ENCODE data around the gene NXPH1.
A peak's percentile ranks its signal among the peaks of the same experiment; 100 is the strongest.

Gene NXPH1

DNA sequence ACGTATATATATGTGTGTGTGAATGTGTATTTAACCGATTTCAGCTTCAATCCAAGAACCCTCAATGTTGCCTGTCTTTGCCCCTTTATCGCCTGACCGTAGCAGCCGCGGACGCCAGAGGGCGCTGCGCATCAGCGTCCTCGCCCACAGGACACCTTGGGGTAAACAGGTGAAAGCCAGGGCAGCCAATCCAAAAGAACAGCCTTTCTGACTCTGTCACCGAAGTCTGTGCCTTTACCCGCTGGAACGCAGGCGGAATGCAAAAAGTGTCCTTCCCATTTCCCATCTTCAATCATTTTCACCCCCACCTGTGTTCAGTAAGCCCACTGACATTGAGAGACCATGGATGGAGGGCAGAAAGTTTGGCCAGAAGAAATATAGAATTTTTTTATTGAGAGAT, 3.6 kb downstream of the NXPH1 start:
- DNase-seq (ENCODE audit: low spot score): peak; percentile 18

DNA sequence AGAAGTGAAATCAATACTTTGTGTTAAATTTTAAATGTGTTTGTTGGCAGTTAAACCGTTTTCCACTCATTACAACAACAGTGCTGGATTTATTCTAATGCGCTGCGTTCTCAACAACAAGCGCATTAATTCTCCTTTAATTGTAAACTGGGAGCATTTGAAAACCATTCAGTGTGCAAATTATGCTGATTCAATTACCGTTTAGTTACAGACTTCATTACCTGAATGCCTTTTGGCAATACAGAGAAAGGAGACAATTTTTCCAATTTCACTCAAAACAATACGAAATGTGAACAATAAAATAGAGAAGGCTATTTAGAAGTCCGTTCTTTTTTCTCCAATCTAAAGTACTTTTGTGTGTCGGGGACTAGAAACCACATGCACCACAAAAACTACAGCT, 4.2 kb downstream of the NXPH1 start:
- DNase-seq (ENCODE audit: low spot score): no peak

GRCh38 chr7:8440670-8441069, 7.3 kb downstream of the NXPH1 start:
- no peak for DNase-seq (ENCODE audit: low spot score)

- DNase-seq (ENCODE audit: low spot score): no peak
These were observed 7.9 kb downstream of the NXPH1 start for GRCh38 chr7:8441106-8441965.

DNA sequence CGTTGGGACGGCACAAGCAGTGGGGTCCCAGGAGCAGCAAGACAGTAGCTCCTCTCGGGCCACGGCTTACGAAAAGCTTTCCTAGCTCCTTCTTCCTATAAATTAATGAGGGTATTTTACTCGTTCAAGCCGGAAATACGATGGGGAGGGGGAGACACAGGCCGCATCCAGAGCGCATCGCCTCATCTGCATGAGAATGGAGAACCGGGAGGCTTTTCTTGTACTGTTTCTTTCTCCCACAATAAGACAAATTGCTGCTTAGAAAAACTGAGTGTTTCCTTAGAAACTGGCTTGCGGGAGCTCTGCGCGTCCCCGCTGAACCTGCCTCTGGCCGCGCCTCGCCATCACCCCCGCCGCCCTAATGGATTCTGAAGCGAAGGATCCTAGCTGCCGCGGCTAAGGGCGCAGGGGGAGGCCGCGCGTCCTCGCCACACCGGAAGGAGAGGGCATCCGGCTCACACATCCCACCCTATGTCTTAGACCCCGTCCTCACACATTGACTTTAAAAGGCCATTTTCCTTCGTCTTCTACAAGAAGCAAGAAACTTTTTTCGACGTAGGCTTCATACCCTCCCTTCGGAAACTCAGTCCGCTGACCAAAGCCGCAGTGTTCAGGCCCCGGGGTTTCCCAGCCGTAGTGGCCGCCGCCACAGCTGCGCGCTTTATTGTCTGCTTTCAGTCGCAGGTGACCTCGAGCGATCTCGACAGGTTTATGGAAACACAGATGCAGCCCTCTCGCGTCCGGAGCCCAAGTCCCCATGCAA, 8.8 kb downstream of the NXPH1 start:
- no peak for DNase-seq (ENCODE audit: low spot score)

- DNase-seq (ENCODE audit: low spot score): peak; percentile 8
These were observed 9.4 kb downstream of the NXPH1 start for GRCh38 chr7:8442814-8443304.

- DNase-seq (ENCODE audit: low spot score): no peak
These were observed 10.4 kb downstream of the NXPH1 start for GRCh38 chr7:8443576-8444467.

GRCh38 chr7:8444468-8444769, 11.0 kb downstream of the NXPH1 start:
- DNase-seq (ENCODE audit: low spot score): no peak

- DNase-seq (ENCODE audit: low spot score): no peak
These were observed 20.1 kb downstream of the NXPH1 start for GRCh38 chr7:8453535-8453934.

DNA sequence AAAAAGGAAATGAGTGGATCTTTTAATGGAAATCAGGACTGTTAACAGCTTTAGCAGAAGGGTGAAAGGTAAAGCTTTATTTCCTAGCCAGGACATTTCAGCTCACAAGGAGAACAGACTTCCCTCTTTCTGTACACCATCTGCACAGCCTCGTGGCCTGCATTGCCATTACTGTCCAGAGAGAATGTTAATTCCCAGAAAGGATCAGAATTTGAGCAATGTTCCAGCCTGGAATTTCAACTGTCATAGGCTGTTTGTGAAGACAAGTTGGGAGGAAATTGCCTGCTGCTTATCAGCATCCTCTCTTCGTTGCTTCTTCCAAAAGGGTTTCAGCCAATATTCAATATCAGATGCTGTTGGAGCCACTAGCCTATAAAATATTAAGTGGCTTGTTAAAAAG, 22.0 kb downstream of the NXPH1 start:
- no peak for DNase-seq (ENCODE audit: low spot score)

DNA sequence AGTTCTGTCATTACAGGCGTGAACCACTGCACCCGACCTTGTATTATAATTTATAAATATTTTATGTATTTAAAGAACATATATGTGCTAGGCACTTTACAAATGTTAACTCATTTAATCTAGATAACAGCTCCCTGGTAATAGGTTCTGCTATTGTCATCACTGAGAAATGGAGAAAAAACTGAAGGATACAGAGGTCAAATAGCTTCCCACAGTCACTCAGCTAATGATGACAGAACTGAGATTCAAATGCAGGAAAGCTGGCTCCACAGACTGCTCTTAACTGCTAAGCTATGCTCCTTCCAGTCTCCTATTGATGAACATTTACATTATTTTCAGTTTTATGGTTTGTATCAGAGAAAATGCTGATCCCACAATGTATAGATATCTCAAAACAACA, 28.9 kb downstream of the NXPH1 start:
- DNase-seq (ENCODE audit: low spot score): no peak

DNA sequence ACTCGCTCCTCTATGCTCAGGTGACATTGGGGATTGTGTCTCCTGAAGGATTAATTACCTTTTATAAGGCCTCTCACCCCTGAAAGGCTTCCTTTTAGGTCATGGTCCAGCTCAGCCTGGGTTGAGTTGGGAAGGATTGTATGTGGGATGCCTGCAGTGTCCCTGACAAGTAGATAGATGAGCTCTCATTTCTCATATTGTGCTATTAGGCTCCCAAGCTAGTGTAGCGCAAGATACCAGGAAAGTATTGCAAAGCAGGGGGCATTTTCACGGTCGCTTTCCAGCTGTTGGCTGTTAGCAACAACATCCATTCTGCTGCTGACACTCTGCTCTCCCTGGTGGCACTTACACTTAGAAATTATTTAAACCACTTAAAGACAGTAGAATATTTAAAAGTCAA, 31.9 kb downstream of the NXPH1 start:
- no peak for DNase-seq (ENCODE audit: low spot score)

DNA sequence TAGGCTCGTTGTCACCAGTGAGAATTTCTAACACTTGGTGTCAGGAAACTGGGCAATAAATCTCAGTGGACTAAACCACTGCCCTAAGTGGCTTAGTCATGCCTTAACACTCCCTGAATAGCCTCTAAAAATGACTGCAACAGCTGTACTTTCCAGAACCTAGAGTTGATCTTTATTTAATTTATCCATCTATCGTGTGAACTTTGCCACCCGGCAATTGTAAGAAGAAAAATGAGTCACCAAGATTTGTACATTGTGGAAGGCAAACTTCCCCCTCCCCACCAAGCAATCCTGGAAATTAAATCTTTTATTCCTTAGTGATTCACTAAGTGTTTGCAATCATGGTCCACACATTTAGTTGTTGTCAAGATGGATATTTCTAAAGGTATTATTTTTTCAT, 47.1 kb downstream of the NXPH1 start:
- no peak for DNase-seq (ENCODE audit: low spot score)

DNA sequence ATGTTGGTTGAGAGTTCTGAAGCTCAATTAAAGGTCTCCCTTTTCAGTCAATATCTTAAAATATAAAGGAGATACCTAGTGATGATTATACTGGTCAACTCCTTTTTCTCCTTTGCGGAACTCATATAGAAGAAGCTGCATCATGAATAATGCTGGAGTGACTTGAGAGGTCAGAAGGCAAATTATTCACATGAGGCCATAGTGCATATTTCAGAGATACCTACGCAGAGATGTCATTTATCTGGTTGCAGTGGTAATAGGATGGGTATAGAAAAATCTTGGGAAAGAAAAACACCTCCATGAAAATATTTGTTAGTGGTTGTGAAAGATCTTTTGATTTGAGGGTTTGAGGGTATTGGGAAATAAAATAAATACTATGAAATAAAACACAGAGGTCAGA, 47.7 kb downstream of the NXPH1 start:
- DNase-seq (ENCODE audit: low spot score): no peak

DNA sequence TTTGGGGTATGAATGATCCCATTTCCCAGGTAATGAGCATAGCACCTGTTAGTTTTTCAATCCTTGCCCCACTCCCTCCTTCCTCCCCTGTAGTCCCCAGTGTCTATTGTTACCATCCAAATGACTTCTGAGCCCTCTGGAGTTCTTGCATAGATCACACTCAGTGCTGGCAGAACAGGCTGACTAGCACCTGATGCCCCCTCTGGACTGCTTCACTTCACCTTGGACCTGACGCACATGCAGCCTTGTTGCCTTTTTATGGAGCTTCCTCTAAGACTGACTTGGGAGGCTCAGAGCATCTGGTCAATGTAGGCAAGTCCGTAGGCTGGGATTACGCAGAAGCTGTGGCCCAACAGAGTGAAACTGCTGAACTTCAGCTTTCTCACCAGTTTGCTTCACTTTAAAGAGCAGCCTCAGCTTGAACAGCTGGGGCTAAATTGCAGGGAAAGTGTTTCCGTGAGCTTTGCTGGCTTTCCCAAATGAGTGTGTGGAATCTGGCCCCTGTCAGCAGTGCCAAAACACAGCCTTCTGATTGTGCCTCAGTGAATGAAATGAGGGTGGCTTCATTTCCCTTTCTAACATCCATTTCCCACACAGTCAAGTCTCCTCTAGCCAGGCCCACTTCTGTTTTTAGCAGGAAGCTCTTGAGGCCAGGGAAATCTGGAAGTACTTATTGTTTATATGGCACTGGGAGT, 48.5 kb downstream of the NXPH1 start:
- DNase-seq (ENCODE audit: low spot score): no peak

GRCh38 chr7:8490391-8491045, 57.1 kb downstream of the NXPH1 start:
- DNase-seq (ENCODE audit: low spot score): no peak

GRCh38 chr7:8491106-8491505, 57.7 kb downstream of the NXPH1 start:
- no peak for DNase-seq (ENCODE audit: low spot score)

DNA sequence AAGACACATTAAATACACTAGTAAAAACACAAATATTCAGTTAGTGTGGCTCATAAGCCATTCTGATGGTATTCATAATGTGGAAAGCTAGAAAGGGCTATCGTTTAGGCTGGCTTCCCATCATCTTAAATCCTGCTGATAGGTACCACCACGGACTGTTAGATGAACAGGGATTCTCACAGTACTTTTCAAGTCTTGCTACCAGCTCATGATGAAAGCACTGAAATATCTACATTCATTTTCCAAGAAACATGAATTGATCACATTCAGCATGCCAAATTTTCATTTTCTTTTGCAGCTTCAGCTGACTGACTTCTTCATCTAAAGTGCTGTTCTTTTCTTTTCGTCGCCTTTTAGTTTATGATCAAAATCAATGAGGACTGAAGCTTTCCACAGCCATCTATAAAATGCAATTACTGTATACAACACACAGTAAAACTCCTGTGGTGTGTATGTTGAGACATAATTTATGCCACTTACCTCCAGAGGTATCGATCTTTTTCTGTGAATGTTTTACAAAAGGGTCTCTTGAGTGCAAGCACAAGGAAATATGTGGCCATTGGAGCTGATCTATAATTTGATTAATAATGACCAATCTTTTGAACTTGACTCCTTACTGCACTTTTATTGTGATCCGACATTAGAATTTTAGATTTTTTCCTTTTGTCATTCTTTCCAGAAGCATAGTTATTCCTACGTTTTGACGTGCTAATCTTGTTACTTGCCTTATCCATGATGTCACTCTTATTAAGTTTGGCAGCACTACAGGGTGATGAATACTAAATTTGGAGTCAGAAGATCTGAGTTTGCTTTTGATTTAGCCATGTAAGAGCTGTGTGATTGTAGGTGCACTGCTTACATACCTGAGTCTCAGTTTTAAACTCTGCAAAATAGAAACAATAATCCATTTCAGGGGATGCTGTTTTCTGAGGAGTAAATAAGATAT, 58.4 kb downstream of the NXPH1 start:
- DNase-seq (ENCODE audit: low spot score): no peak

DNA sequence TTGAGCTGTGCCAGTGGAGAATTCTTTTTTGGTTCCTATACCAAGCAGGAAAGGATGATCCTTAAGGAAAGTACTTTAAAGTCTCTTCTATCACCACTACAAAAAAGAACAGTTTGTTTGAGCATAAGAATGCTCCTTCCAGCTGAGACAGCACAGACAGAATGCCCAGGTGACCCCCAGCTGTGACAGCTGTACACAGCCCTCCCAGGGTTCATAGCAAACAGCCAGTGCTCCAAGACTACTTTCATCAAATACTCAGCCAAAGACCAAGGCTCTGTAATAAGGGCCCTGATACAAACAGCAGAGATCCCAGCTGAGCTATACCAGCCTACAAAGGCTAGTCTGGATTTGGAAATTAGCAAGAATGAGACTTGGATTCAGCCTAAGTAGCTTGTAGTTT, 65.7 kb downstream of the NXPH1 start:
- DNase-seq (ENCODE audit: low spot score): no peak

GRCh38 chr7:8500286-8500685, 66.9 kb downstream of the NXPH1 start:
- no peak for DNase-seq (ENCODE audit: low spot score)

All from hematopoietic multipotent progenitor cell treated with erythropoietin and hydrocortisone succinate and interleukin-3 and kit ligand, for 15 days (in vitro differentiated cells).